ENCODE results near the gene DMRTC2.

The DMRTC2 gene

GRCh38 chr19:41845001-41845050 is at the start of gene DMRTC2:
DMRTC2 (plus strand) TSS chr19:41845042; CDS start chr19:41847429, 2,387 bp downstream.
- H3K4me3 ChIP-seq (ENCODE audit: low read depth, low read length) = no peak within 1 kb of the TSS
- TF ChIP-seq, protein P1, sequence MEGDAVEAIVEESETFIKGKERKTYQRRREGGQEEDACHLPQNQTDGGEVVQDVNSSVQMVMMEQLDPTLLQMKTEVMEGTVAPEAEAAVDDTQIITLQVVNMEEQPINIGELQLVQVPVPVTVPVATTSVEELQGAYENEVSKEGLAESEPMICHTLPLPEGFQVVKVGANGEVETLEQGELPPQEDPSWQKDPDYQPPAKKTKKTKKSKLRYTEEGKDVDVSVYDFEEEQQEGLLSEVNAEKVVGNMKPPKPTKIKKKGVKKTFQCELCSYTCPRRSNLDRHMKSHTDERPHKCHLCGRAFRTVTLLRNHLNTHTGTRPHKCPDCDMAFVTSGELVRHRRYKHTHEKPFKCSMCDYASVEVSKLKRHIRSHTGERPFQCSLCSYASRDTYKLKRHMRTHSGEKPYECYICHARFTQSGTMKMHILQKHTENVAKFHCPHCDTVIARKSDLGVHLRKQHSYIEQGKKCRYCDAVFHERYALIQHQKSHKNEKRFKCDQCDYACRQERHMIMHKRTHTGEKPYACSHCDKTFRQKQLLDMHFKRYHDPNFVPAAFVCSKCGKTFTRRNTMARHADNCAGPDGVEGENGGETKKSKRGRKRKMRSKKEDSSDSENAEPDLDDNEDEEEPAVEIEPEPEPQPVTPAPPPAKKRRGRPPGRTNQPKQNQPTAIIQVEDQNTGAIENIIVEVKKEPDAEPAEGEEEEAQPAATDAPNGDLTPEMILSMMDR (IDR thresholded peaks at IDR 0.05; ENCODE audit: low read depth, low read length) = no peak

DNA sequence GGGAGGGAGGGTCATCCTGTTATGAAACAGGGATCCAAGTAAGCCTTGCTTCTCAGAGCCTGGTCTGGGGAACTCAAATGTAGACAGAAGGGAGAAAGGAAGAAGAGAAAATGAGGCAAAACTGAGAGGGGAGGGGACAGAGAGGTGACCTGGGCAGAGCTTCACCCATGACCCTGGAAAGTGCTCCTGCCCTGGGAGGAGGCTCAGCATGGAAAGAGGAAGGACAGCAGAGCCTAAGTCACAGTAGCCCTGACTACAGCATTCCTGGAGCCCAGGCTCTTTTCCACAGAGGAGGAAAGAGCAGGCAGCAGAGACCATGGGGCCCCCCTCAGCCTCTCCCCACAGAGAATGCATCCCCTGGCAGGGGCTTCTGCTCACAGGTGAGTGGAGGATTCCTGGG is 48.5 kb upstream of the DMRTC2 start, which contains the start of gene CEACAM3:
TSS of gene CEACAM3 (plus strand) at position 226 of the 400 bp plus-strand sequence. CDS start at position 317, 91 bp downstream.
- H3K4me3 ChIP-seq (ENCODE audit: low read depth, low read length) = no peak within 1 kb of the TSS
- TF ChIP-seq, protein P1 (IDR thresholded peaks at IDR 0.05; ENCODE audit: low read depth, low read length) = no peak

- no peak overlapping the region for H3K4me3 ChIP-seq (ENCODE audit: low read depth, low read length)
- TF ChIP-seq, protein P1 (IDR thresholded peaks at IDR 0.05; ENCODE audit: low read depth, low read length) = no peak
Measured at GRCh38 chr19:41796901-41797300, 47.9 kb upstream of the DMRTC2 start.

DNA sequence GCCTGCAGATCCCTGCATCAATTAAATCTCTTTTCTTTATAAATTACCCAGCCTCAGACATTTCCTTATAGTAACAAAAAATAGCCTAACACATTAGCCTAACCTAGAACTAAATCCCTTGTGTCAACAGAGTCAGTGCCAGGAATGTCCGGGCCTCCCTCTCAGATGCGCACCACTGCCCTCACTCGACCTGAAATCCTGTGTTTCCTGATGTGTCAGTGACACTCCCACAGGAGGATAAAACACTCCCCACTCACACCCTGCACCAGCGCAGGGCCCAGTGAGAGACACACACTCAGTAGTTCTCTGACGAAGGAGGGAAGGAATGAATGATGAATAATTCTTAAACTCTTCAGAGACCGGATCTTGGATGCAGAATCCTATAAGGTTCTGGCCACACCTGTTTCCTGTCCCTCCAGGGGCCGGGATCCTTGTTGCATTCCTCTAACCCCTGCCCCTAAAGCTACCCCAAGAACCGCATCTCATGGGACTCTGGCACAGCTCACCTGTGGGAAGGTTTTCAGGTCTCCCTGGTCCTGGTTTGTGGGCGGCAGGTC is 45.3 kb upstream of the DMRTC2 start:
- no peak overlapping the region for H3K4me3 ChIP-seq (ENCODE audit: low read depth, low read length)
- TF ChIP-seq, protein P1 (IDR thresholded peaks at IDR 0.05; ENCODE audit: low read depth, low read length) = no peak

- TF ChIP-seq, protein P1 (IDR thresholded peaks at IDR 0.05; ENCODE audit: low read depth, low read length) = no peak
- no peak overlapping the region for H3K4me3 ChIP-seq (ENCODE audit: low read depth, low read length)
Measured at GRCh38 chr19:41801031-41801430, 43.8 kb upstream of the DMRTC2 start.

- no peak overlapping the region for H3K4me3 ChIP-seq (ENCODE audit: low read depth, low read length)
- TF ChIP-seq, protein P1 (IDR thresholded peaks at IDR 0.05; ENCODE audit: low read depth, low read length) = no peak
Measured at GRCh38 chr19:41801792-41802211, 43.0 kb upstream of the DMRTC2 start.

GRCh38 chr19:41802770-41803169 is 42.1 kb upstream of the DMRTC2 start:
- H3K4me3 ChIP-seq (ENCODE audit: low read depth, low read length) = no peak overlapping the region
- TF ChIP-seq, protein P1 (IDR thresholded peaks at IDR 0.05; ENCODE audit: low read depth, low read length) = no peak

All from WI38 (cell line).